GM18951 (cell line): ENCODE data around the gene CAMK2A.
"Not testable (repeated sequence)": the region's sequence is repeated elsewhere in the genome, so short reads cannot be mapped to it uniquely, and the experiment has no call there.

Experiments used
- POLR2A ChIP-seq: IDR thresholded peaks from 4 replicates; pipeline ENCODE4 v1.6.1; 2011; ENCODE audit warnings: mild to moderate bottlenecking; ENCODE audit not compliant: insufficient read length, insufficient read depth; ENCODE audit errors: extremely low read depth
- in situ Hi-C: fragments of 300-500 bp; cut with MboI; formaldehyde crosslinking; loops from one replicate; pipeline ENCODE4 v1.12.0; 2022; ENCODE audit warnings: low sequenced_read_pairs, mixed read lengths, inconsistent platforms; ENCODE audit not compliant: unreplicated experiment

Gene CAMK2A

GRCh38 chr5:150245111-150245789 lies 44.3 kb downstream of the CAMK2A start:
- no peak for TF ChIP-seq POLR2A
- in situ Hi-C loops = no loop called here

DNA sequence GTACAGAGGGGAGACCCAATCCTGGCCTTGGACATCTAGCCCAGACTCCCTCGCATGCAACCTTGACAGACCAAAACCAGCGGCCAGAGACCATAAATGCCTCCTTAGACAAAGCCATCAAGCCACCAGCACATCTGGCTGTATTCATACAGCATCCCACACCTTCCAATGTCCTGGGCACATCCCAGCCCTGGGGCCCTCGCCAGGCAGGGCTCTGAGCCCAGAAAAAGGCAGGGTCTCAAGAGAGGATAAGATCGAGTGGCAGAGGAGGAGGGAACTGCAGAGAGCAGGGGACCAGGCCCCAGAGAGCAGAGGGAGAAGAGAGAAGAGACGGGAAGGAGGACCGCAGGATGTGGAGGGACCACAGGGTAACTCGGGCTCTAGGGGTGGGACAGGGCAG lies 45.4 kb downstream of the CAMK2A start:
- no peak for TF ChIP-seq POLR2A
- in situ Hi-C loops = no loop called here

DNA sequence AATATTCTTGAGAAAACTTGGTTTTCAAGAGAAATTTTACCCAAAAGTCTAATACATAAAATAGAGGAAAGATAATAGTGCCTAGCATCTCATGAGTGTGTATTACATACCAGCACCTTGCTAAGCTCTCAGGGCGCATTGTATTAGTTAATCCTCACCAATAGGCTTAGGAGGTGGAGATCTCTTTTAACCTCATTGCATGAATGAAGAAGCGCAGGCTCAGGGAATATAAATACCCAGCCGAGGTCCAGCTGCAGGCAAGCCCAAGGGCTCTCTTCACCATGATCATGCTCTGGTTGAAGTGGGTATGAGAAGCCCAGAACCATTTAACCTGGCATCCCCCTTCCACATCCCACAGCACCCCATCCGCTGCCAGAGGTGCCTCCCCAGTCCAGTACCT lies 46.0 kb downstream of the CAMK2A start:
- no peak for TF ChIP-seq POLR2A

DNA sequence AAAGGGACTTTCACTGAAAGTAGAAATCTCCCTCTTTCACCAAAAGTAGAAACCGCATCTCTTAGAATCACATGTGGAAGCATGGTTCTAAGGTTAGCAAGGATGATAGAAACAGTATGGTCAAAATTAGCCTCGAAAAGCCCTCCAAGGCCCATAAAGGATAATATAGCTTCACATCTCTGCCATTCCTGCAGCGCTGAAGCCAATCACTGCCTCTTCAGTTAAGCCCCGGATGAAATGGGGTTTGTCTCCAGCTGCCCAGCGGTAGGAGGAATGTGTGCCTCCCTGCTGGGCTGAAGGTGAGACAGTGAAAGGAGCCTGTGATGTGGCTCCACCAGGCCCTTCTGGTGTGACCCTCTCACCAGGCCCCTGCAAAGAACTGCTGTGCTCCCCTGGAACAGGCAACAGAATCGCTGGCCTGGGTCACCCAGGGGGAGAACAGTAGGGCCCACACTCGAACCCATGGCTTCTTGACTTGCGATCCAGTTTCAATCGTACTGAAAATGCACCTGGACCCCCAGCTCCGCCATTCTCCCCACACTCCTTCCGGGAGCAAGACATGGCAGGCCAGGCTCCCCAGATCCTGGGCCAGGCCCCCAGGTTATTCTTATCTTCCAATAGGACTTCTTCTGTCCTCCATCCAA lies 47.2 kb downstream of the CAMK2A start:
- no peak for TF ChIP-seq POLR2A
- in situ Hi-C loops = no loop called here

More for the DNA sequence above, 46.0 kb downstream of the CAMK2A start:
- in situ Hi-C loops = no loop called here

GRCh38 chr5:150241298-150242160 lies 48.0 kb downstream of the CAMK2A start:
- in situ Hi-C loops = no loop called here
- no peak for TF ChIP-seq POLR2A

DNA sequence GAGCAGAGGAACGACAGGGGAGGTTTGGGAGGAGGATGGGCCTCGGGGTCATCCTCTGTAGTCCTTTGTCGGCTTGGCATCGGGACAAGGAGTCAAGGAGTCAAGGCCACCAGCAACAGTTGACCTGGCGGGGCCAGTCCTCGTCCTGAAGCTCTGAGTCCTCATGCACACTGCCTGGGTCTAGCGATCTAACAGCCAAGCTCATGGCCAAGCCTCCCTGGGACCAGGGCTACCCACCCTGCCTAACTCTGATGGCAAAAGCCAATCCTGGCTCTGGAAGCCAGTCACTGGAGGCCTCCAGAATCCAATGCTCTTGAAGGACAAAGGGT lies 49.8 kb downstream of the CAMK2A start:
- TF ChIP-seq POLR2A = no peak
- in situ Hi-C loops = no loop called here

DNA sequence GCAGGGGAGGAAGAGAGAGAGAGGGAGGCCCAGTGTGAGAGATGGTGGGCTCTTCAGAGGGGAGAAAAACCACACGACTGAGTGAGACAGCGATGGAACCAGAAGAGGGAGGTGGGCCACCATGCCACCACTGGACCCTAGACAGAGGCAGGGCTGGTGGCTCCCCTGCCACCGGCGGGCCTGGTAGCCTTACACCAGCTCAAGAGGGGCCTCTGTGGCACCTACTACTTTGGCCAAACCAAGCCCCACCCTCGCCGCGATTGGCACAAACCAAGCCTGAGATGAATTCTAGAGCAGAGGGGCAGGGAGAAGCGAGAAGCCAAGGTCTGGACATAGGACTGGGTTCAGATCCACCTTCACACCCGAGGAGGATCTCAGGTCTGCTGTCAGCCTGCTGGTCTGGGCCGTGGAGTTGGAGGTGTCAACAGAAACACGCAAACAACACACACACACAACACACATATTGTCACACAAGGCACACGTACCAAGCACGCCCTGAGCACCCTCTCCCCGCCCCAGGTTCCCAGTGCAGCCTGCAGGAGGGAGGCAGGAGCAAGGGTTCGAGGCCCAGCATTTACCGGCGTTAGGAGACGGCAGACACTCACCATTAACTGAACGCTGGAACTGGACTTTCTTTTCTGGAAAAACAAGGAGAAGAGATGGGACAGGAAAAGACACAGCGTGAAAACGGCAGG lies 50.3 kb downstream of the CAMK2A start:
- in situ Hi-C loops = no loop called here
- no peak for TF ChIP-seq POLR2A

DNA sequence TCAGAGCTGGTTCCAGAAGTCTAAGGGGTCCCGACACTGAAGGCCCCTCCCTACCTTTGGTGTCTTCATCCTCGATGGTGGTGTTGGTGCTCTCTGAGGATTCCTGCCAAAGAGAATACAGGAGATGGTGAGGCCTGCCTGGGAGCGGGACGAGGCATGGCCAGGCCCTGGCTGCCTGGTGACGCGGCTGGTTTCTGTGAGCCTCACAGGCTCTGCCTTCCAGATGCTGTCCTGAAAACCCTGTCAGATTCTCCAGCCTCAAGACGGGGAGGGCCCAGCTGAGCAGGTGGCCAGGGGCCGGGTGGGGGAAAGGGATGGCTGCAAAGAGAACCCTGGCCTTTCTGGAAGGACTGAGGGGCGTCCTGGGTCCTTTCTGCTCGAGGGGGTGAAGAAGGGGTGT lies 50.9 kb downstream of the CAMK2A start:
- in situ Hi-C loops = no loop called here
- no peak for TF ChIP-seq POLR2A

GRCh38 chr5:150236981-150237754 lies 52.4 kb downstream of the CAMK2A start:
- TF ChIP-seq POLR2A = no peak
- in situ Hi-C loops = no loop called here

DNA sequence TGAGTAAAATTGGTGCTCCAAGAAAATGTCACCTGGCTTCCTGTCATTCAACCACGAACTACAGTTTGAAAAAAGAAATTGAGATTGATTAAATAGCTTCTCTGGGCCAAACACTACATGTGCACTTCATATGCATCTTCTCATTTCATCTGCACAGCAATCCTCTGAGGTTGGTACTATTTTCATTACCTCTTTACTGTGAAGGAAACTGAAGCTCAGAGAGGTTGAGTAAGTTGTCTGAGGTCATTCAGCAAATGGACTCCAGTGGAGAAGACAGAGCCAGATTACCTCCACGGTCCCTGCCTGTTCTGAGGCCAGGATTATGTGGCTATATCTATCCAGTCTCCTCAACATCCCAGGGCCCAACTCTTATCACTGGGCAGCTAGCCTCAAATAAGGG lies 53.3 kb downstream of the CAMK2A start:
- in situ Hi-C loops = no loop called here
- no peak for TF ChIP-seq POLR2A

GRCh38 chr5:150235500-150235854 lies 54.1 kb downstream of the CAMK2A start:
- in situ Hi-C loops = no loop called here
- no peak for TF ChIP-seq POLR2A

DNA sequence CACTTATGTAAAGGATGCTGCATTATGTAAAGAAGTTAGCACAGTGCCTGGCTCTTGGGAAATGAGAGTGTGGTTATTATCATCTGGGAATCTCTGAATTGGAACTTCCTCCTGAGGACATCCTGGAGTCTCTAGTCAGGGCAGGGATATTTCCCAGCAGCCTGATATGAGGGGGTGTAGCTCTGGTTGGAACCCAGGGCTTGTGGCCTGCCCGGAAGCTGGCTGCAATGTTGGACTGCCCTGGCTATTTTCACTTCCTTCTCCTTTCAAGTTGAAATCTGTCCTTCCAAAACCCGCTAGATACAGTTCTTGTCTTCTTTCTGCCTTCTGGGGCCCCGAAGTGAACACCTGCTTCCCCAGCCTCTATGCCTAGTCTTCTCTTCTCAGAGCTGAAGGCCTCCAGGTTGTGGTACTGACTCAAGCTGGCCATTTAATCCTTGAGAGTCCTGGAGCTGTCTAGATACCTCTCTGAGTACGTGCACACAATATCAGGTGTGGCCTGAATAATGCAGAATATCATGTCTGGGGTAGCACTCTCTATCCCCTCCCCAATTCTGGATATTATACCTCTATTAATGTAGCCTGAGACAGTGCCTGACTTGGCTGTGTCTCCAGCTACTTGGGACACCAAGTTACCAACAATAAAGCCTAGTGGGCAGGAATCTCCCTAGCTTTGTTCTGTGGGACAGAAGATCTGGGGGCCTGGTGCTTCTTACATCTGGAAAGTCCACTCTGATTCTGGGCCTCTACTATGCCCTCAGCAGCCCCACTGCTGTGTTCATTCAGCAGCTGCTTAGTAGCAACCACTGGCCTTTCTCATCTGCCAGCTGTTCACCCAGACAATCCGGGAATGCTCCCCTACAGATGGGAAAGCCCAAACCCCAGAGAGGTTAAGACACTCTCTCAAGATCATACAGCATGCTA lies 54.7 kb downstream of the CAMK2A start:
- in situ Hi-C loops = no loop called here

GRCh38 chr5:150233706-150234105 lies 55.9 kb downstream of the CAMK2A start:
- in situ Hi-C loops = not testable (repeated sequence)

More for the DNA sequence above, 54.7 kb downstream of the CAMK2A start:
- TF ChIP-seq POLR2A = no peak
